Epithelial cell of esophagus (primary cell): ENCODE results near the gene PRKG1.

Experiments
- DNase-seq: peaks from one replicate; pipeline ENCODE4 v3.0.0; 2010; ENCODE audit warnings: low read depth
- H3K4me3 ChIP-seq: 2 replicates; pipeline ENCODE4 v1.5.1; 2011; ENCODE audit warnings: mild to moderate bottlenecking, low read length, control low read depth
- TF ChIP-seq, protein P1 (sequence below): IDR thresholded peaks from 2 replicates; pipeline ENCODE4 v1.5.1; 2011; ENCODE audit warnings: low read depth, mild to moderate bottlenecking, low read length, control low read depth, inconsistent platforms; ENCODE audit not compliant: insufficient read depth; ENCODE audit errors: missing control alignments

Gene PRKG1

DNA sequence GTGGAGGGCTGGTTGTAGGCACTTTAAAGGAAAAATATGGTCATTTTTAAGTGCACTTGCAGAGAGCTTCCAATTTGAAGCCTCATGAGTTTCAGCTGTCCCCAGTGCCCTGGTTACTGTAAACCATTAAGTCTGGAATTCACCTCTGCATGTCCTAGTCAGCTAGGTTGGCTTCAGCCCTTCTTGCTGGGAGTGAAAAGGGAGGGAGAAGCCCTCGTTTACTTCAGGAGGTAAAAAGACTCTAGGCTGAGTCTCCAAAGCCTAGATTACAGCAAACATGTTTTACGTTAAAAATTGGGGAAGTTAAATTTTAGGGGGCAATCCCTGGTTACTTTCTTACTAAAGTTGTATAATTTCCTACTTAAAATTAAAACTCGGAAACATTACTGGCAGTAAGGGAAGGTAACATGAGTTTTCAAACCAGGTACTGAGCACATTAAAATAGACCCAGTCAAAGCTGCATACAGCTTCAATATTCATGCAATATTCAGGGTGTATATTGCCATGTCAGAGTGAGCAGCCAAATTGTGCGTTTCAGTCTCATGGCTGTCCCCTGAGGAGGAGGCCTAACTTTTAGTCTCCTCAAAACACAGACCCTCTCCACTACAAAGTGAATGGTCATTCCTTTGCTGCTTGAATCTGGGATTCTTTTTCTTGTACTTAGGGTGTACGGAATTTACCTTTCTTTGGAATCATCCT, 156.7 kb downstream of the PRKG1 start:
- H3K4me3 ChIP-seq: no peak overlapping the region
- TF ChIP-seq, protein P1, sequence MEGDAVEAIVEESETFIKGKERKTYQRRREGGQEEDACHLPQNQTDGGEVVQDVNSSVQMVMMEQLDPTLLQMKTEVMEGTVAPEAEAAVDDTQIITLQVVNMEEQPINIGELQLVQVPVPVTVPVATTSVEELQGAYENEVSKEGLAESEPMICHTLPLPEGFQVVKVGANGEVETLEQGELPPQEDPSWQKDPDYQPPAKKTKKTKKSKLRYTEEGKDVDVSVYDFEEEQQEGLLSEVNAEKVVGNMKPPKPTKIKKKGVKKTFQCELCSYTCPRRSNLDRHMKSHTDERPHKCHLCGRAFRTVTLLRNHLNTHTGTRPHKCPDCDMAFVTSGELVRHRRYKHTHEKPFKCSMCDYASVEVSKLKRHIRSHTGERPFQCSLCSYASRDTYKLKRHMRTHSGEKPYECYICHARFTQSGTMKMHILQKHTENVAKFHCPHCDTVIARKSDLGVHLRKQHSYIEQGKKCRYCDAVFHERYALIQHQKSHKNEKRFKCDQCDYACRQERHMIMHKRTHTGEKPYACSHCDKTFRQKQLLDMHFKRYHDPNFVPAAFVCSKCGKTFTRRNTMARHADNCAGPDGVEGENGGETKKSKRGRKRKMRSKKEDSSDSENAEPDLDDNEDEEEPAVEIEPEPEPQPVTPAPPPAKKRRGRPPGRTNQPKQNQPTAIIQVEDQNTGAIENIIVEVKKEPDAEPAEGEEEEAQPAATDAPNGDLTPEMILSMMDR: no peak
- DNase-seq: no peak

DNA sequence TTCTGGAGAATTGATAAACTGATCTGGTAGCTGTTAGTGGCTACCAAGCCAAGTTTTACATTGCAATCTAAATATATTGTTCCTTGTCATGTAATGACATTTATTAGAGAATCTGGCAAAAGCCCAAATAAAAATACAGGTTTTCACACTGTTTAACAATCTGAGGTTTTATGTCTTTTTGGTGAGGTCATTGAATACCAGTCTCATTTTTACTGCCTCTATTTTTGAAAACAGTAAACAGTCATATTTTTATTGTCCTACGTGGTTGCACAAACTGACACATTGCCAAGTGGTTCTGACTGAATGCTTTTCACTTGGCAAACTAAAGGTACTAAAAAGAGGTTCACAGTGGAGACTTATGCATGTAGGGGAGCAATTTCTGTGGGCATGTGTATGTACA, 157.5 kb downstream of the PRKG1 start:
- no peak overlapping the region for H3K4me3 ChIP-seq
- DNase-seq: no peak
- TF ChIP-seq, protein P1: no peak

DNA sequence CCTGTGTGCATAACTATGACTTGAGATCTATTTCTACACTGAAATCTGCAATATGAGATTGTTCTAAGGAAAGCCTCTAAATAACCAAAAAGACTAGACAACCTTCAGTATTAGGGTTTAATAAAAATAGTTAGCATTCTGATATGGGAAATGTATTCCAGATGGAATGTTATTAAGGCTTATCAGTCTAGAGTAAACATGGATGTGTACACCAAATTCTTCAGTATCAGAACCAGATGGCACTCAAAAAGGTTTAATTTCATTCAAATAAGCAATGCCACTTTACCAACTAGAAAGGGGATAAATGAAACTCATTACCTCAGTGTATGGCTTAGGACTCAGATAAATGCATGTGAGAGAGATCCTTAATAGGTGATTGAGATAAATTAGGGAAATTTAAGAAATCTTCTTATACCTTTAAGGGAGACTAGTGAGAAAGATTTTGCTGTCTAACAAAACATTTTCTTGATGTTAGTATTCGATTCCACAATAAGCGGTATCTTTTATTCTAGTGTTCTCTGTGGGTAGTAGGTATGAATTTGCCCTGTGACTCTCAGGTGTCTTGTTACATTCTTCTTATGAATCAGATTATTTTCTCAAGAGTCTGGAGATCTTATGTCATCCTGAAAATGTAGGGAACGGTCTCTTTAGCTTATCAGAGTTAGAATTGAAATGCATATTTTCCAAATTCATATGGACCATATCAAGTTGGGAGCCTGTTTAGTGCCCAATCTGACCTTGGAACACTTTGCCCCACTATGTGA, 159.2 kb downstream of the PRKG1 start:
- DNase-seq: no peak
- TF ChIP-seq, protein P1: no peak
- no peak overlapping the region for H3K4me3 ChIP-seq

DNA sequence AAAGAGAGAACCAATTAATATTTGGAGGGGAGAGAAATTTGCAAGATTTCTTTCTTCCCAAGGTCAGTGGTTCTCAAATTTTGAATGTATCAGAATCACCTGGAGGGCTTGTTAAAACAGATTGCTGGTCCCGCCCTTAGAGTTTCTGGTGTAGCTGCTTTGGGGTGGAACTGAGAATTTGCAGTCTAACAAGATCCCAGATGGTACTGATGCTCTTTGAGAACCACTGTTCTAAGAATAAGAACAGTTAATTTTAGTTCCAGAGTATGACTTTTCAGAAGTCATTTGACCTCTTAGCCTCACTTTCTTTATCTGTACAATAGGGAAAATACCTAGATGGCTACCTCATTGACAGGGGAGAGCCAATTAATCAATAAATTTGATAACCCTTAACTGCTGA, 161.6 kb downstream of the PRKG1 start:
- no peak for DNase-seq
- TF ChIP-seq, protein P1: no peak
- H3K4me3 ChIP-seq: no peak overlapping the region

DNA sequence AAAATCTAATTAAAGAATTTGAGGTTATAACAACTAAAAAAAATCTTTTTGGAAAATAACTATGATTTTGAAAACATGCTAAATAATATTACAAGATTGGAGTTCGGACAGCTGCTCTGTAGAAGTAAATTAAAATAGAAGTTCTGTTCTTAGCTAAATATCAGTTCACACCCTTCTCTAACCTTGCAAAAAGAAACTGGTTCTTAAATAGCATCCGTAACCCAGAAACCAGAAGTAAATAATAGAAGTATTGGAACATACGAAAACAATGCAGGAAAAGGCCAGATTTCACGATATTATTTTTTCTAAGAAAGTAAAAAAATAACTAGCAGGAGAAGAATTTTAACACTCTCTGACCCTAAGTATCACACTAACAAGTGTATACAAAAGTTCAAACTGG, 164.7 kb downstream of the PRKG1 start:
- TF ChIP-seq, protein P1: no peak
- no peak for DNase-seq
- no peak overlapping the region for H3K4me3 ChIP-seq

DNA sequence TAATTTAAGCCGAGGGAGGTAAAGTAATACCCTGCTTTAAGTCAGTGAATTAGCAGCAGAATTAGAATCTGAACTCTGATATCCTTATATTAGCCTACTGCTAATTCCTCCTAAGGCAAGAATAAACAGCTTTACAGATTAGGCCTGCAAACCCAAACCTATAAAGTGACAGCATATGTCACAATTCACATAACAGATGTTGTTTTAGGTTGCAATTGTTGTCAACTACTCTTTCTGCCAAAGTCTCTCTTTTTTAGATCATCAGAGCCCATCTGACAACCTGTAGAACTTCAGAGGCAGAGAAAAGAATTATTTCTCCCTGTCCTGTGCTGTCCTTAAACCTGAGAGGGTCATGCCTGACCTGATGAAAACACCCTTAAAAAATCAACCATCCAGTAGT, 167.2 kb downstream of the PRKG1 start:
- no peak overlapping the region for H3K4me3 ChIP-seq
- TF ChIP-seq, protein P1: no peak
- DNase-seq: no peak

DNA sequence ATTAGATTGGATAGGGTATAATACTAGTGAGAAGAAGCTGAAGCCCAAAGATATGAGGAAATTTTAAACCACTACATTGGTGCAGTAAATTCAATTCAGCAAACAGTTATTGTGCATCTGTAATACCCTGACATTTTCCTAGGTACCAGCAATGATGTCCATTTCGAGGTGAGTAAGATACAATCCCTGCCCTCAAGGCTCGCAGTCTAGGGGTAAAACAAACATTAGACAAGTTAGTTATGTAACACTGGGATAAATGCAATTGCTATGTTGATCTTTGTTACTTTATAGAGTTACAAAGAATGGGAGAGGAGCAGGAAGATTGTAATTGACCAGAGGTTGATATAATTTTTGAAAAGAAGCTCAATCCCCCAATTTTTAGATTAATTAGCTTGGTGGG, 168.1 kb downstream of the PRKG1 start:
- no peak for DNase-seq
- H3K4me3 ChIP-seq: no peak overlapping the region
- TF ChIP-seq, protein P1: no peak
